Renal cortex interstitium (tissue), 11 donors: ENCODE data around the gene XPC. TPM values are rescaled to one million over a fixed set of nuclear protein-coding genes. Genes with fewer than 3 reads are reported as not detected.
"Not testable (repeated sequence)": the region's sequence is repeated elsewhere in the genome, so short reads cannot be mapped to it uniquely, and the experiment has no call there.

ENCODE experiments used
- DNase-seq, 11 donors: peaks; one replicate each; pipeline ENCODE4 v3.0.0-alpha.2; 2013; ENCODE audit warnings: low read depth in 9 of 11, low spot score in 4 of 11; ENCODE audit errors: extremely low read depth in 1 of 11
- polyA plus RNA-seq, 3 donors: library from polyadenylated mRNA; unstranded; fragments of 120-200 nt; gene quantifications; one replicate each; pipeline ENCODE4 v1.2.1, GENCODE V29; 2013; ENCODE audit not compliant: insufficient read length in 3 of 3

XPC gene
- polyA plus RNA-seq, 3 donors, result 42.7 to 60.4 (median 52.6) TPM

GRCh38 chr3:14113965-14114635 is 64.3 kb downstream of the XPC start:
- DNase-seq, result peak in 1 of 11 donors; percentile 33

- DNase-seq, result no peak
These were observed 67.7 kb downstream of the XPC start for GRCh38 chr3:14110699-14111098.

GRCh38 chr3:14109821-14110220 is 68.6 kb downstream of the XPC start:
- DNase-seq, result not testable (repeated sequence)

- no peak for DNase-seq
These were observed 80.6 kb downstream of the XPC start for GRCh38 chr3:14097616-14098391.

GRCh38 chr3:14096742-14097141 is 81.7 kb downstream of the XPC start:
- no peak for DNase-seq

Other genes starting within 250 kb of the XPC start
- 10 to 100 TPM; 16.3 to 20.9 (median 19.7) TPM for gene CHCHD4, start 53.7 kb downstream of the XPC start, polyA plus RNA-seq
- gene TMEM43, start 53.5 kb downstream of the XPC start, polyA plus RNA-seq, result 10 to 100 TPM; 53.7 to 60.6 (median 56.0) TPM
- 10 to 100 TPM; 14.5 to 20.0 (median 18.5) TPM for gene LSM3, start 216 bp upstream of the XPC start, polyA plus RNA-seq
- gene SLC6A6, start 224.0 kb upstream of the XPC start, polyA plus RNA-seq, result 10 to 100 TPM; 17.3 to 26.9 (median 18.8) TPM